HG03108 (cell line): ENCODE measurements around the gene USP35.

Experiments
- ATAC-seq: cut with Tn5 transposase; IDR thresholded peaks from one replicate; pipeline ENCODE4 v1.9.1; 2021; ENCODE audit warnings: moderate library complexity; ENCODE audit not compliant: unreplicated experiment

USP35 gene

GRCh38 chr11:78261828-78262227 is 73.1 kb downstream of the USP35 start:
- no peak for ATAC-seq

GRCh38 chr11:78262238-78262637 is 73.5 kb downstream of the USP35 start:
- no peak for ATAC-seq

- no peak for ATAC-seq
Measured at GRCh38 chr11:78262691-78263090, 74.0 kb downstream of the USP35 start.
